GM23248 (cell line): ENCODE data around the gene TLE4. TPM values are rescaled to one million over a fixed set of nuclear protein-coding genes. Genes with fewer than 3 reads are reported as not detected.

Source experiments
- DNase-seq: peaks from one replicate; pipeline ENCODE4 v3.0.0-alpha.2; 2015
- H2AFZ ChIP-seq: fragments of 200-600 bp; sonication (generic); 2 replicates; pipeline ENCODE4 v1.6.1; 2016; ENCODE audit warnings: antibody characterized with exemption
- H3F3A ChIP-seq: fragments of 200-600 bp; sonication (generic); 2 replicates; pipeline ENCODE4 v1.6.1; 2016; ENCODE audit warnings: mild to moderate bottlenecking, antibody characterized with exemption, mixed run types; ENCODE audit not compliant: insufficient read depth
- H3K27ac ChIP-seq: fragments of 200-600 bp; sonication (generic); 2 replicates; pipeline ENCODE4 v1.5.1; 2016; ENCODE audit warnings: mild to moderate bottlenecking
- H3K27me3 ChIP-seq: fragments of 200-600 bp; sonication (generic); replicated peaks from 2 replicates; pipeline ENCODE4 v1.6.1; 2016; ENCODE audit warnings: mild to moderate bottlenecking; ENCODE audit not compliant: insufficient read depth
- H3K36me3 ChIP-seq: fragments of 200-600 bp; sonication (generic); 2 replicates; pipeline ENCODE4 v1.6.1; 2016; ENCODE audit warnings: low read depth, mild to moderate bottlenecking
- H3K4me1 ChIP-seq: fragments of 200-600 bp; sonication (generic); 2 replicates; pipeline ENCODE4 v1.6.1; 2016; ENCODE audit warnings: mild to moderate bottlenecking; ENCODE audit not compliant: insufficient read depth
- H3K4me2 ChIP-seq: fragments of 200-600 bp; sonication (generic); one replicate; pipeline ENCODE4 v1.6.1; 2016; ENCODE audit warnings: mild to moderate bottlenecking; ENCODE audit not compliant: unreplicated experiment
- H3K4me3 ChIP-seq: fragments of 200-600 bp; sonication (generic); 2 replicates; pipeline ENCODE4 v1.5.1; 2016; ENCODE audit warnings: mild to moderate bottlenecking
- H3K79me2 ChIP-seq: fragments of 200-600 bp; sonication (generic); 2 replicates; pipeline ENCODE4 v1.6.1; 2016; ENCODE audit warnings: mild to moderate bottlenecking; ENCODE audit not compliant: insufficient read depth
- H3K9ac ChIP-seq: fragments of 200-600 bp; sonication (generic); 2 replicates; pipeline ENCODE4 v1.6.1; 2016; ENCODE audit warnings: mild to moderate bottlenecking
- H3K9me2 ChIP-seq: fragments of 200-600 bp; sonication (generic); 2 replicates; pipeline ENCODE4 v1.6.1; 2016; ENCODE audit warnings: mixed run types, mild to moderate bottlenecking, moderate library complexity; ENCODE audit not compliant: insufficient read depth
- H3K9me3 ChIP-seq: fragments of 200-600 bp; sonication (generic); one replicate; pipeline ENCODE4 v1.6.1; 2017; ENCODE audit warnings: low read depth
- H4K20me1 ChIP-seq: fragments of 200-600 bp; sonication (generic); 2 replicates; pipeline ENCODE4 v1.6.0; 2016; ENCODE audit not compliant: insufficient read depth
- EZH2 ChIP-seq: fragments of 200-600 bp; sonication (generic); IDR thresholded peaks from 2 replicates; pipeline ENCODE4 v1.6.1; 2018; ENCODE audit warnings: antibody characterized with exemption, mild to moderate bottlenecking; ENCODE audit not compliant: insufficient read depth, poor library complexity, severe bottlenecking
- EZH2phosphoT487 ChIP-seq: fragments of 200-600 bp; sonication (generic); IDR thresholded peaks from 2 replicates; pipeline ENCODE4 v1.6.1; 2018; ENCODE audit warnings: antibody characterized with exemption, moderate library complexity, mild to moderate bottlenecking, low read depth; ENCODE audit not compliant: insufficient read depth
- WGBS, 2 experiments: methylation state at CpG; one replicate each; pipeline ENCODE4 v1.1.6; 2015 to 2017; ENCODE audit warnings: low lambda C conversion rate in 2 of 2, low coverage in 1 of 2; ENCODE audit errors: missing lambda C conversion rate in 2 of 2; 5-methylcytosine and 5-hydroxymethylcytosine counted together
- in situ Hi-C: fragments of 300-500 bp; cut with MboI; formaldehyde crosslinking; loops from 2 replicates; pipeline ENCODE4 v1.15.0; 2020
- polyA plus RNA-seq: library from polyadenylated mRNA; unstranded; fragments of >200 nt; fragmentation: Nextera tagmentation; extraction: Ambion mirVana; gene quantifications from 2 replicates; pipeline ENCODE4 v1.2.1, GENCODE V29; 2016
- total RNA-seq: library from RNA; depleted of rRNA; stranded (reverse); fragments of >200 nt; shearing (Covaris generic); gene quantifications from 2 replicates; pipeline ENCODE4 v1.2.3, GENCODE V29; 2014

Gene TLE4
- total and polyA plus RNA-seq, 2 experiments from 2014 or later, result 29.5 to 37.8 TPM

DNA sequence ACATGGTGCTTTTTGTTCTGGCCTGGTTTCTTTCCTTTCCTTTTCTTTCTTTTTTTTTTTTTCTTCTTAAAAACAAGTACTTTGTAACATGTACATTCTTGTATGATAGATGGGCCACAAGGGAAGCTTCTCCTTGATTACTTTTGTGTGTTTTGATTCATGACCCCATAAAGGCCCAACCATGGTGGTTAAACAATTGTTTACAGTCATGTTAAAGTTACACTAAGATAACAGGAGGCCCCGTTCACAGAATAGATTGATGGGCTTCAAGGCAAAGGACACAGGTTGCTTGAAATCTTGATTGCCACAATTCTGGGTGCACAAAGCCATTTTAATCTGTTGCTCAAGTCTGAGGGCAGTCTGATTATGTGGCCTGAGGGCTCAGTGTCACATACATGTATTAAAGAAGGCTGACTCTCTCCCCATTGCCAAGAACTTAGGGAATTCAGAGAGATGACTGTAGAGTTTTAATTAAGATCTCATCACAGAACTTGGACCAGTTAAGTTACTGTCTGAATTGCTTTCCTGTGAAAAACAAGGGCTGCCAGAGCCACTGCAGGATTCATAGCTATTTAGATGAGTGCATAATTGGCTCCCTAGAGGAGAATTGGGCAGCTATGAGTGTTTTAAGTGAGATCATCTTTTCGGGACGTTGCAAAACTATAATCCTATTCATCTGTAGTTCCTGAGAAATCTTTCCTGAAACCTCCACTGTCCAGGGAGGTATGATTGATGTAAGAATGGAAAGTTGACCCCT is 163.4 kb downstream of the TLE4 start:
- no peaks in the 10 kb centered on the region for H4K20me1 ChIP-seq
- 13 to 27% methylated on average over 3 of the region's 3 CpGs for WGBS, 2 experiments
- peak; percentile 57 for DNase-seq
- H3F3A ChIP-seq, result no peaks in the 10 kb centered on the region; the same call in 1 of the 2 replicates
- H3K36me3 ChIP-seq, result no peaks in the 10 kb centered on the region
- in situ Hi-C loops, result no loop called here
- H3K9me3 ChIP-seq, result no peaks in the 10 kb centered on the region
- no peak overlapping the region for H3K4me2 ChIP-seq
- no peaks in the 10 kb centered on the region for H3K79me2 ChIP-seq
- TF ChIP-seq EZH2phosphoT487 (no peak), EZH2 (no peak)
- no peak overlapping the region for H3K9ac ChIP-seq
- no peaks in the 10 kb centered on the region for H3K9me2 ChIP-seq
- H3K4me1 ChIP-seq, result no peaks in the 10 kb centered on the region
- H2AFZ ChIP-seq, result no peak overlapping the region
- no peaks in the 10 kb centered on the region for H3K27me3 ChIP-seq
- H3K4me3 ChIP-seq, result no peak overlapping the region
- H3K27ac ChIP-seq, result no peak overlapping the region

DNA sequence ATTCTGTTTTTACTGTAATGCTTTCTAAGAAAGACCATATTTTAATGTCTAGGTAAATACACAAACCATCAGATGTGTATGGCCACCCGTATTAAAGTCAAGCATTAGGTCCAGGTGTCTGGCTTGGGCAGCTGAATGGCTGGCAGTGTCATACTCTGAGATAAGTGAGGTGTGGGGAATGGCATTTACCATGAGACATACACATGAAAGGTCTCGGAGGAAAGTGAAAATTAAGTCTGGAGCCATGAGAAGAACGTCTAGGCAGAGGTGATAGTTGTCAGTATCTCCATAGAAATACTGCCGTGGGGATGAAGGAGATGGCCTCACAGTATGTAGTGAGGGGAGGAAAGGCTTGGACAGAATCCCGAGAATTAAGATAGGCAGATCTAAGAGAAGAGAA is 164.3 kb downstream of the TLE4 start:
- in situ Hi-C loops, result no loop called here
- no peak overlapping the region for H3K27ac ChIP-seq
- no peaks in the 10 kb centered on the region for H4K20me1 ChIP-seq
- no peak overlapping the region for H3K4me2 ChIP-seq
- no peak for DNase-seq
- H3K9ac ChIP-seq, result no peak overlapping the region
- no peaks in the 10 kb centered on the region for H3K9me2 ChIP-seq
- H3K79me2 ChIP-seq, result no peaks in the 10 kb centered on the region
- no peaks in the 10 kb centered on the region for H3K27me3 ChIP-seq
- TF ChIP-seq EZH2phosphoT487 (no peak), EZH2 (no peak)
- H3K36me3 ChIP-seq, result no peaks in the 10 kb centered on the region
- no peak overlapping the region for H3K4me3 ChIP-seq
- no peaks in the 10 kb centered on the region for H3K9me3 ChIP-seq
- H2AFZ ChIP-seq, result no peak overlapping the region
- 45 to 52% methylated on average over 5 of the region's 5 CpGs for WGBS, 2 experiments
- H3F3A ChIP-seq, result no peaks in the 10 kb centered on the region; the same call in 1 of the 2 replicates
- no peaks in the 10 kb centered on the region for H3K4me1 ChIP-seq

DNA sequence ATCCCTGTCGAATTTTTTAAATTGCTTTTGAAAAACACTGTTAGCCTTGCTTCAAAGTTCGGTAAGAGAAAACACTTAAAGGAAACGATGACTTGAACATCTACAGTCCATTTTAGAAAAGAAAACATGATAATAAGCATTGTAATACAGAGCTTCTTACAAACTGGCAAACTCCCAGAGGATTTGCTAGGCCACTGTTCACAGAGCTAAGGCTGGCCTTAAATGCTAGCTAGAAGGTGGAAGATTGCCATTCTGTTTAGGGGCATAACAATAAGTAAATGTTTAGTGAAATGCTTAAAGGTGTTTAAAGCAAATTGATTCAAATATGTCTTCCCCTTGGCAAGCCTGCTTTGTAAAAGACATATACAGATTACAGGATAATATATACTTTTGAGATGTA is 169.6 kb downstream of the TLE4 start:
- H3K9ac ChIP-seq, result no peak overlapping the region
- in situ Hi-C loops, result no loop called here

DNA sequence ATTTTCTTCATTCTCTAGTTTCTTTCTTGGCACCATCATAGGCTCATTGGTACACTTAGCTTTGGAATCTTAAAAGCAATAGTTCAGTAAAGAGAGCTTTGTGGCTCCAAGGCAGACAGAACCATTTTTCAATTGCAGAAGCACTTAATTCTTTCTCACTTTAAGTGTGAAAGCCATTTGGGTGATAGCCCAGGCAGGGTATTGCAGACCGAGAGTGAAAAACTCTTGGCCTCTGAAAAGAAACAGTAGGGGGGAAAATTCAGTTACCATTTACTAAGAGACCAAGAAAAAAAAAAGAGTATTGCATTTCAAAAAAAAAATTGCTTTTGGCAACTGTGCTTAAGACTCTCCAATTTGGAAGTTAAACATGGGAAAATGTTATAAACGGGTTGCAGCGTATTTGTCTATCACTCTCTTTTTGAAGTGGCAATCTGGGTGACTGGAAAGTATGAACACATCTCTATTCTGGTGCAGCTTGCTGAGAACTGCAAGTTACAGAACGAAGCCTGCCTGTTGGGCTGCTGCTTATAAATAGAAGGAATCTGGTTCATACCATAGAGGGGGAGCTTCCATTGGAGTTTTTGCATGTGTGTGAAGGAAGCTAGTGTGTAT is 170.5 kb downstream of the TLE4 start:
- Histone ChIP-seq H3K4me1 (no peaks in the 10 kb centered on the region), H4K20me1 (no peaks in the 10 kb centered on the region), H3K4me3 (no peak overlapping the region), H3K27ac (no peak overlapping the region), H3K4me2 (no peak overlapping the region), H3F3A (no peaks in the 10 kb centered on the region; the same call in 1 of the 2 replicates), H3K9ac (no peak overlapping the region), H3K36me3 (no peaks in the 10 kb centered on the region), H2AFZ (no peak overlapping the region), H3K79me2 (no peaks in the 10 kb centered on the region), H3K27me3 (peaks cover 4% of the 10 kb centered on the region; the same call in 1 of the 2 replicates), H3K9me2 (no peaks in the 10 kb centered on the region), H3K9me3 (no peaks in the 10 kb centered on the region)
- no peak for DNase-seq
- TF ChIP-seq EZH2phosphoT487 (no peak), EZH2 (no peak)
- in situ Hi-C loops, result no loop called here
- 18 to 23% methylated on average over 4 of the region's 4 CpGs for WGBS, 2 experiments

More for the DNA sequence above, 169.6 kb downstream of the TLE4 start:
- no peaks in the 10 kb centered on the region for H3K9me3 ChIP-seq
- H3K4me2 ChIP-seq, result no peak overlapping the region
- no peak overlapping the region for H3K27ac ChIP-seq
- H3K36me3 ChIP-seq, result no peaks in the 10 kb centered on the region
- no peaks in the 10 kb centered on the region for H3K4me1 ChIP-seq
- H3K27me3 ChIP-seq, result no peaks in the 10 kb centered on the region
- H2AFZ ChIP-seq, result no peak overlapping the region
- H3F3A ChIP-seq, result no peaks in the 10 kb centered on the region; the same call in 1 of the 2 replicates
- TF ChIP-seq EZH2phosphoT487, result no peak
- no peak for TF ChIP-seq EZH2
- DNase-seq, result no peak
- 66 to 73% methylated on average over 3 of the region's 3 CpGs for WGBS, 2 experiments
- no peaks in the 10 kb centered on the region for H3K79me2 ChIP-seq
- no peaks in the 10 kb centered on the region for H3K9me2 ChIP-seq
- no peak overlapping the region for H3K4me3 ChIP-seq
- no peaks in the 10 kb centered on the region for H4K20me1 ChIP-seq
